Upper lobe of left lung (tissue), 6 donors: ENCODE measurements around the gene OPCML. TPM values are rescaled to one million over a fixed set of nuclear protein-coding genes. Genes with fewer than 3 reads are reported as not detected.
A peak's percentile ranks its signal among the peaks of the same experiment; 100 is the strongest.

Source experiments
- ATAC-seq, 2 donors: fragments of 200-7000 bp; cut with Tn5 transposase; one replicate each; pipeline ENCODE4 v1.9.1; 2022; ENCODE audit warnings: mild to moderate bottlenecking in 2 of 2, moderate library complexity in 2 of 2; ENCODE audit not compliant: low FRiP score in 2 of 2
- DNase-seq, 2 donors: peaks; one replicate each; pipeline ENCODE4 v3.0.0-alpha.2; 2019 to 2020
- H3K27ac ChIP-seq, 4 donors: fragments of 200-600 bp; sonication (generic); one replicate each; pipeline ENCODE4 v1.5.1; 2016 to 2019
- H3K27me3 ChIP-seq, 4 donors: fragments of 200-600 bp; sonication (generic); one replicate each; pipeline ENCODE4 v1.5.1; 2017 to 2019
- H3K36me3 ChIP-seq, 4 donors: fragments of 200-600 bp; sonication (generic); one replicate each; pipeline ENCODE4 v1.5.1; 2016 to 2019
- H3K4me1 ChIP-seq, 4 donors: fragments of 200-600 bp; sonication (generic); one replicate each; pipeline ENCODE4 v1.5.1; 2018 to 2019
- H3K4me3 ChIP-seq, 4 donors: fragments of 200-600 bp; sonication (generic); one replicate each; pipeline ENCODE4 v1.5.1; 2017 to 2019; ENCODE audit warnings: mild to moderate bottlenecking in 2 of 4, moderate library complexity in 1 of 4
- H3K9me3 ChIP-seq, 4 donors: fragments of 200-600 bp; sonication (generic); one replicate each; pipeline ENCODE4 v1.5.1; 2018 to 2019
- EP300 ChIP-seq, 4 donors: sonication (generic); formaldehyde crosslinking; IDR thresholded peaks; one replicate each; pipeline ENCODE4 v1.5.1; 2017; ENCODE audit warnings: antibody characterized with exemption in 4 of 4, control low read depth in 2 of 4
- POLR2A ChIP-seq, 4 donors: fragments of 450-650 bp; IDR thresholded peaks; one replicate each; pipeline ENCODE4 v1.5.1; 2016 to 2017; ENCODE audit warnings: antibody characterized with exemption in 4 of 4, mild to moderate bottlenecking in 2 of 4
- POLR2AphosphoS5 ChIP-seq, 2 donors: sonication (generic); formaldehyde crosslinking; IDR thresholded peaks; one replicate each; pipeline ENCODE4 v1.5.1; 2017; ENCODE audit warnings: antibody characterized with exemption in 2 of 2
- WGBS, 2 donors: methylation state at CpG; one replicate each; pipeline ENCODE4 v1.1.5; 2017 to 2018; 5-methylcytosine and 5-hydroxymethylcytosine counted together
- total RNA-seq, 6 donors: library from RNA; depleted of rRNA in 4 of 6; stranded (reverse); fragments of >200 nt in 4 of 6; gene quantifications; one replicate each; pipeline versions ENCODE4 v1.1.0 to v1.2.1, GENCODE V29; 2016 to 2021
- TF ChIP-seq, protein P1 (sequence below), 6 experiments: fragments of 450-650 bp in 4 of 6; fragments of 200-600 bp in 2 of 6; sonication (generic) in 2 of 6; IDR thresholded peaks; one replicate each; pipeline ENCODE4 v1.5.1; 2016 to 2019; ENCODE audit warnings: antibody characterized with exemption in 6 of 6
- donor health status: DM: no; HTN: no; CAD: no; lungs with moderate emphysema.
- donor health status: DM: no; HTN: yes; CAD: no; lungs with severe emphysema.

OPCML gene
- total RNA-seq, 6 donors from 2014 or later = 0.10 TPM; not detected in 5

DNA sequence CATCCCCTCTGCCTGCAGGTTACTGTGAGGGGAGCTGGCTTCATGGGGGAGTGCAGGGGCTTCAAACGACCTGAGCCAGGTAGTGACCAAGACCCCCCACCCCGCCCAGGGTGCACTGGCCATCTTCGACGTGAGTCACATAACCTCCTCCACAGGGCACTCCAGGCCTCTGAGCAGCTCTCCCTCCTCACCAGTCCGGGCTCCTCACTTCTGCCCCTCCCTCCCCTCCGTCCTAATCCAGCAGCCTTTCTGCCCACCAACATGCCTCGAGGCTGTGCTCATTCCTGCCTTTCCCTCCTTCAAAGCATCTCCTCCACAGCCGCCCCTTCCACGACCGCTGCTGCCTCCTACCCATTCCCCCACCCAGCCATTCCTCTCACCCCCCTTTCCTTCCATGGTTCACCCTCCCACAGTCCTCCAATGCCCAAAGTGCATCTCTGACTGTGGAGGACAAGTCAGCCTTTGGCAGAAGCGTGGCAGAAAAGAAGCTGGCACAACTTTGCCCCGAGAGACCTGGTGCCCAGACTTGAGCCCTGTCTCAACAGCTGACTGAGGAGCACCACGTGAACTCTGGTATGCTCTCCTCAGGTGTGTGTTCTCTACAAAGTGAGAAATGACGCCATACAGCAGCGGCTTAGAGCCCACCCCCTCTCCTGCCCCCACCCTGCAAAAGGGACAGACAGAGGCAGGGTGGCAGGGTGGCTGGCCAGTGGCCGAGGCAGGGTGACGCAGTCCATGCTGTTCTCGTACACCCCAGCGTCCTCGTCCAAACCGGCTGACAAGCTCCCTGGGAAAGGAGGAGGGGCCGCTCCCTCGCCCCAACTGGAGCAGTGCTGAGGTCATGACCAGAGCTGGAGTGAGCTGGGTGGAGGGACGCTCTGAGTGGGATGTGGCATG lies 30.4 kb downstream of the OPCML start:
- Histone ChIP-seq H3K36me3 (no peaks in the 10 kb centered on the region), H3K4me1 (peaks cover 0 to 3% (median 0%) of the 10 kb centered on the region in 4 donors), H3K4me3 (no peak overlapping the region), H3K27ac (no peak overlapping the region), H3K27me3 (no peaks in the 10 kb centered on the region), H3K9me3 (no peaks in the 10 kb centered on the region)
- WGBS, 2 donors = 45 to 54% methylated on average over 16 to 22 of the region's 24 CpGs
- ATAC-seq (peak; percentile 35 to 51), DNase-seq (peak; percentile 15 to 47)
- TF ChIP-seq POLR2A (IDR thresholded peaks at IDR 0.05) = no peak
- TF ChIP-seq EP300 (IDR thresholded peaks at IDR 0.05) = no peak
- no peak for TF ChIP-seq POLR2AphosphoS5 (IDR thresholded peaks at IDR 0.05)
- TF ChIP-seq, protein P1, sequence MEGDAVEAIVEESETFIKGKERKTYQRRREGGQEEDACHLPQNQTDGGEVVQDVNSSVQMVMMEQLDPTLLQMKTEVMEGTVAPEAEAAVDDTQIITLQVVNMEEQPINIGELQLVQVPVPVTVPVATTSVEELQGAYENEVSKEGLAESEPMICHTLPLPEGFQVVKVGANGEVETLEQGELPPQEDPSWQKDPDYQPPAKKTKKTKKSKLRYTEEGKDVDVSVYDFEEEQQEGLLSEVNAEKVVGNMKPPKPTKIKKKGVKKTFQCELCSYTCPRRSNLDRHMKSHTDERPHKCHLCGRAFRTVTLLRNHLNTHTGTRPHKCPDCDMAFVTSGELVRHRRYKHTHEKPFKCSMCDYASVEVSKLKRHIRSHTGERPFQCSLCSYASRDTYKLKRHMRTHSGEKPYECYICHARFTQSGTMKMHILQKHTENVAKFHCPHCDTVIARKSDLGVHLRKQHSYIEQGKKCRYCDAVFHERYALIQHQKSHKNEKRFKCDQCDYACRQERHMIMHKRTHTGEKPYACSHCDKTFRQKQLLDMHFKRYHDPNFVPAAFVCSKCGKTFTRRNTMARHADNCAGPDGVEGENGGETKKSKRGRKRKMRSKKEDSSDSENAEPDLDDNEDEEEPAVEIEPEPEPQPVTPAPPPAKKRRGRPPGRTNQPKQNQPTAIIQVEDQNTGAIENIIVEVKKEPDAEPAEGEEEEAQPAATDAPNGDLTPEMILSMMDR (IDR thresholded peaks at IDR 0.05) = no peak

DNA sequence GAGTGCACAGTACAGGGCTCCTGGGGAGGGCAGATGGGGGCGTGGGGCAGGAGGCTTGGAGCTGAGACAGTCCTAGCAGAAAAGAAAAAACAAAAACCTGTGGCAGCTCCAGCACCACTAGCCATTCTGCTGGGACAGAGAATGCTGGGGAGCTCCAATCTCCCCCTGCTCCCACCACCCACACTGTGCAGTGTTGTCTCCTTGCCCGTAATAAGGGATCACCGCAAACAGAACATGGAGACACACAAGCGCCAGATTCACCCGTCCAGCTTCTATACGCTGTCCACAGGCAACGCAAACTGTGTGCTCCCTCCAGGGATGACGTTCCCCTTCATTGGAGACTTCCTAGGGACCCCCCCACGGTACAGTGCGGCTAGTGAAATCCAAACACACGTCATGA lies 31.4 kb downstream of the OPCML start:
- DNase-seq = no peak
- WGBS, 2 donors = 77 to 81% methylated on average over 9 to 11 of the region's 11 CpGs
- Histone ChIP-seq H3K27ac (no peak overlapping the region), H3K36me3 (no peaks in the 10 kb centered on the region), H3K27me3 (no peaks in the 10 kb centered on the region), H3K9me3 (no peaks in the 10 kb centered on the region), H3K4me1 (peaks cover 0 to 3% (median 0%) of the 10 kb centered on the region in 4 donors), H3K4me3 (no peak overlapping the region)
- no peak for TF ChIP-seq EP300 (IDR thresholded peaks at IDR 0.05)
- no peak for TF ChIP-seq POLR2A (IDR thresholded peaks at IDR 0.05)
- TF ChIP-seq POLR2AphosphoS5 (IDR thresholded peaks at IDR 0.05) = no peak
- TF ChIP-seq, protein P1 (IDR thresholded peaks at IDR 0.05) = no peak
- ATAC-seq = no peak

DNA sequence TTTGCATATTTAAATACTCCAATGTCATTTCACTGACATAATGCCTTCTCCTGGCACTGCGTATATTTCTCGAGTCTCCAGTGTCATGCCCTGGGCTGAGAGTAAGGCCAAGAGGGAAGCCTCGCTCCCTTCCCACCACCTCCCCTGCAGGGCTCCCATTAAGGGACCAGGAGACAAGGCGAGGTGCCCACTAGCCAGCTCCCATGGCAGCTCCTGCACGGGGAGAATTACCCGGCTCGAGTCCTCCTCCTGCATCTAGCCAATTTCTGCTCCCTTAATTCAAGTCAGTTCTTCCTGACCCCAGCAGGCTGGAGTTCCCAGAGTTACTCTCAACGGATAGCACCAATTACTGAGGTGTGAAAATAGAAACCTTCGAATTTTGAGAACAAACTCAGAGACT lies 31.9 kb downstream of the OPCML start:
- H3K27me3 ChIP-seq = no peaks in the 10 kb centered on the region
- ATAC-seq (no peak), DNase-seq (no peak)
- no peaks in the 10 kb centered on the region for H3K9me3 ChIP-seq
- peaks cover 0 to 3% (median 0%) of the 10 kb centered on the region in 4 donors for H3K4me1 ChIP-seq
- no peaks in the 10 kb centered on the region for H3K36me3 ChIP-seq
- no peak overlapping the region for H3K27ac ChIP-seq
- TF ChIP-seq, protein P1 (IDR thresholded peaks at IDR 0.05) = no peak
- no peak for TF ChIP-seq EP300 (IDR thresholded peaks at IDR 0.05)
- TF ChIP-seq POLR2A (IDR thresholded peaks at IDR 0.05) = no peak
- no peak for TF ChIP-seq POLR2AphosphoS5 (IDR thresholded peaks at IDR 0.05)
- WGBS, 2 donors = 69 to 70% methylated on average over 9 of the region's 9 CpGs
- no peak overlapping the region for H3K4me3 ChIP-seq

DNA sequence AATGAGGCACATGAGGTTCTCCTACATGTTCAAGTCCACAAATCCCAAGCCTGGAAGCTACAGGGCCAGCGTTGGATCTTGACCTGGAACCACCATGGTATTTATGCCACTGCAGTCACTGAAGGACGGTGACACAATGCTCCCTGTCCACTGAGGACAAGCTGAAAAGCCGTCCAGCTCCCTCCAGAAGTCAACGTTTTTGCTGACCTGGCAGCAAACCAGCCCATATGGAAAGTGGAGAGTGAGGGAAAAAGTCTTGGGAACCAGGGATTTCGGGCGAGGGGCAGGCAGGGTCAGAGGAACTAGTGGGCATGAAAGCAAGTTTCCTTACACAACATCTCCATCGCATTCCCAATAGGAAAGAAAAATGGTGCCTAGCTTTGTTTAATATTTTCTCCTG lies 33.3 kb downstream of the OPCML start:
- Histone ChIP-seq H3K4me1 (peaks cover 0 to 3% (median 0%) of the 10 kb centered on the region in 4 donors), H3K27me3 (no peaks in the 10 kb centered on the region), H3K9me3 (no peaks in the 10 kb centered on the region), H3K27ac (no peak overlapping the region), H3K4me3 (no peak overlapping the region), H3K36me3 (no peaks in the 10 kb centered on the region)
- 87 to 90% methylated on average over 7 of the region's 7 CpGs for WGBS, 2 donors
- TF ChIP-seq POLR2A (IDR thresholded peaks at IDR 0.05) (no peak), EP300 (IDR thresholded peaks at IDR 0.05) (no peak), POLR2AphosphoS5 (IDR thresholded peaks at IDR 0.05) (no peak)
- TF ChIP-seq, protein P1 (IDR thresholded peaks at IDR 0.05) = no peak
- ATAC-seq (no peak), DNase-seq (no peak)
